ENCODE results near the gene KCNMA1.

- TF ChIP-seq RAD21 (IDR thresholded peaks at IDR 0.05; ENCODE audit: low read depth) (no peak), POLR2AphosphoS5 (IDR thresholded peaks at IDR 0.05; ENCODE audit: low read depth, low read length) (no peak), CTCF (IDR thresholded peaks at IDR 0.05 in 2 of 3, conservative IDR thresholded peaks at IDR 0.05 in 1 of 3; ENCODE audit: borderline replicate concordance in 1 of 3, insufficient read depth in 1 of 3, low read depth in 2 of 3, low read length in 2 of 3) (no peak), EZH2phosphoT487 (IDR thresholded peaks at IDR 0.05; ENCODE audit: borderline replicate concordance) (no peak), ZFX (IDR thresholded peaks at IDR 0.05) (no peak), REST (IDR thresholded peaks at IDR 0.05; ENCODE audit: low read depth) (no peak), SRF (IDR thresholded peaks at IDR 0.05; ENCODE audit: low read depth) (no peak), EZH2 (IDR thresholded peaks at IDR 0.05) (no peak), POLR2A (IDR thresholded peaks at IDR 0.05; ENCODE audit: borderline replicate concordance, extremely low read depth, insufficient read depth, insufficient read length) (no peak), EGR1 (IDR thresholded peaks at IDR 0.05; ENCODE audit: low read depth) (no peak), MAX (IDR thresholded peaks at IDR 0.05) (no peak), ZNF274 (IDR thresholded peaks at IDR 0.05; ENCODE audit: low read depth, low read length) (no peak), JUND (IDR thresholded peaks at IDR 0.05) (no peak)
Observed at GRCh38 chr10:77188521-77188920, 449.1 kb downstream of the KCNMA1 start.

Measured in HCT116 (cell line).